Stimulated activated CD8-positive, alpha-beta memory T cell treated with anti-CD3 and anti-CD28 coated beads, Interleukin-2, amount 100 ng/mL, for 1 hour (primary cell): Measurements from ENCODE around the gene SORL1-AS1.
A peak's percentile ranks its signal among the peaks of the same experiment; 100 is the strongest.

Experiments
- DNase-seq, 2 donors: peaks; one replicate each; pipeline ENCODE4 v3.0.0-alpha.2; 2020; ENCODE audit warnings: low read depth in 2 of 2

SORL1-AS1 gene

DNA sequence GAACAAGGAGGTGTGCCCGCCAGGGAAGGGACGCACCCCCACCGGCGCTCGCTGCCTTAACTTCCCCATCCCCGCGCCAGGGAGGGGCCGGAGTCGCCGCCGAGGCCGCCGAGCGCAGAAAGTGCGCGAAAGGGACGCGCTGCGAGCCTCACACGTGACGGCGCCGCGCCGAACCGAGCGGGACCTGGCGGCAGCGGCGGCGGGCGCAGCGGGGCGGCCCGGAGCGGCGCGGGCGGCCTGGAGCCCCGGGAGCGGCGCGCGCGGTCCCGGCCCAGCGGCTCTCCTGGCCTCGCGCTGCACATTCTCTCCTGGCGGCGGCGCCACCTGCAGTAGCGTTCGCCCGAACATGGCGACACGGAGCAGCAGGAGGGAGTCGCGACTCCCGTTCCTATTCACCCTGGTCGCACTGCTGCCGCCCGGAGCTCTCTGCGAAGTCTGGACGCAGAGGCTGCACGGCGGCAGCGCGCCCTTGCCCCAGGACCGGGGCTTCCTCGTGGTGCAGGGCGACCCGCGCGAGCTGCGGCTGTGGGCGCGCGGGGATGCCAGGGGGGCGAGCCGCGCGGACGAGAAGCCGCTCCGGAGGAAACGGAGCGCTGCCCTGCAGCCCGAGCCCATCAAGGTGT, 670 bp downstream of the SORL1-AS1 start, which contains the start of gene SORL1:
SORL1 (plus strand) TSS at position 329 of the 623 bp plus-strand sequence; CDS start at position 347, 18 bp downstream.
- DNase-seq: peak in 1 of 2 donors; percentile 53

DNA sequence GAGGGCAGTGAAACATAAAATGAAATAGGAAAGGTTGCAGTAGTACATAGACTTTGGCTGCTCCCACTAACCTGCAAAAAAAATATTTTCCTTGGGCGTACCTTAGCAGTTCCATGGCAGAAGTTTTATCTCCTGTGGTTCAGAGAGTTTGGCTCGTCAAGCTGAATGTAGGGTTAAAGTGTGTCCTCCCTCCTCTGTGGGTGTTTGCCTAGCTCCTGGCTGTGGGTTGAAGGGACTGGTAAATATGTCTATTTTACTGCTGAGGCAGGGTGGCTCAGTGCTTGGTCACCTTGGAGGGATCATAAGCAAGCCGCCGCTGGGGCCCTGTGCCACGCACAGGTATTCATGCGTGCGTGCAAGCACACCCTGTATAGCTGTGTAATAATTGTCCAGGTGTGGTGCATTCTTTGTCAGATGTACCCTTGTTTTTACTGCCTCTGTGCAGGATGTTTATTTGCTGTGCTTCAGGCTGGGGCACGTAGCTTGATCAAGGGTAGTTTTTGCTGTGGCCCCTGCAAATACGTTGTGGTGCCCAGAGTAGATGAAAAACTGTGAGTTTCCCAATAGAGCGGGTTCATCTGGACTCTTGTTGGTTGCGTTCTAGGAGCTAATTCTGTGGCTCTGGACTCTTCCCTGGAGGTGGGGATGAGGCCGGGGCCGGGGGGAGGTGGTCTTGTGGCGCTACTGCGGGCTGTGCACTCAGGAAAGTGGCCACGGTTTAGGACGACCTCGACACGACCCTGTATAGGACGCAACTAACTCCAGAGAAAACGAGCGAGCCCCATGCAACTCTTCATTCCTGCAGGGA, 1.4 kb downstream of the SORL1-AS1 start:
- no peak for DNase-seq

DNA sequence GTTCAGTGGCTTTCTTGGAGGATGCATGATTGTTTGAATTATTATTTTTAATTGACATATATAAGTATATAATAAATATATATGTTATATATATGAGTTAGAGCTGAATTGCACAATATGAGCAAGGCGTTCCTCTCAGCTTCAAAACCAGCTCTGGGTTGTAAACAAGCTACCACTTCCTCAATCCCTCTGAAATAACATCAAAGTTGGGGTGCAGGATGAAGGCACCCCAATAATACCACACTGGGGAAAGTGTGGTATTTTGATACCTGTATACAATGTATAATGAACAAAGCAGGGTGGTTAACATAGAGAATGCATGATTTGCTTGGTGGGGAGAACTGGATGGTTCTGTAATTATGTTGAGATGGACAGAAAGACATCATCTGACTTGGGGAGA, 2.4 kb downstream of the SORL1-AS1 start:
- no peak for DNase-seq

DNA sequence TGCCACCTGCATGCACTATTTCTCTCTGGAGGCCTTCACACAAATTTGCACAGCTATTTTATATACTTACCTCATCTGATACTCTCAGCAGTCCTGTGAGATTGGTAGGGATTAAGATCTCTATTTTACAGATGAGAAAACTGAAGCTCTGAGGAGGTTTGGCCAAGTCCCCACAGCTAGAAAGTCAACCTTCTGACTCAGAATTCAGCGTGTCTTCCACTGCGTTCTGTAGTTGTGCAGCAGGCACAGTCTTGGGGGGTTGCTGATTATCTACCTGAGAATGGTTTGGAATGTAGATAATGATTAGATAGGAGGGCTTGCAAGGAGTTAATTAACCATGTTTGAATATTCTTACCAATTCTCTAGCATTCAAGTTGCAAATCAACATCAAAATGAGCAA, 3.1 kb downstream of the SORL1-AS1 start:
- DNase-seq: no peak

DNA sequence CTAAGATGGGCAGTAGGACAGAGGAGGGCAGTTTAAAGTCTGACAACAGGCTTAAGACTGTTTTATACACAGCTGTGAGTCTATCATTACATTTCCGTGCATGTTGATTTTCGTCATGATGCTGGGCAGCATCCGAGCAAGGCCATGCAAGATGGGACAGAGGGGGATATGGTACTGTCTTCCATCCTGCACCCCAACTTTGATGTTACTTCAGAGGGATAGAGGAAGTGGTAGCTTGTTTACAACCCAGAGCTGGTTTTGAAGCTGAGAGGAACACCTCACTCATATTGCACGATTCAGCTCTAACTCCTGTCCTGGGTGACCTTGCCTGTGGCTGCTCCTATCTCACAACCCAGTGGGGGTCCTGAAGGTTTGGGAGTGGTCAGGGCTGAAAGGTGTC, 3.6 kb downstream of the SORL1-AS1 start:
- DNase-seq: no peak

DNA sequence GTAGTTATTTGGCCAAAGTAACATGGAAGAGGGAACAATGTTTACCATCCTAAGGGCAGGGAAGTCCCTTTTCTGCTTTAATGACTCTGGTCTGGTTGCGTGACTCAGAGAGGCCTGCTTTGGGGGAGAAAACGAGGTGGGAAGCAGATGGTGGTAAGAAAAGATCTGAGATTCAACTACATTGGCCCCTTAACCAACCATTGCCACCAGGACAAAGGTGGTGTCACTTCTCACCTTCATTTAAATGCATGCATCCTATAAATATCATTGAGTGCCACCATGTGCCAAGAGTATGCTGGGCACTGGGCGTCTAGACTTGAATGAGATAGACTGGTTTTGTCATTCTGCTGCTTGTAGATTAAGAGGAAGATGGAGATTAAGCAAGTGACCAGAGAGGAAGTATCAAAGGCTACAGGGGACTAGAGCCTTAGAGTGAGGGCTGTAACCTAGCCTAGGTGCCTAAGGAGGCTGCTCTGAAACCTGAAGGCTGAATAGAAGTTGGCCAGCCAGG, 4.3 kb downstream of the SORL1-AS1 start:
- no peak for DNase-seq

DNA sequence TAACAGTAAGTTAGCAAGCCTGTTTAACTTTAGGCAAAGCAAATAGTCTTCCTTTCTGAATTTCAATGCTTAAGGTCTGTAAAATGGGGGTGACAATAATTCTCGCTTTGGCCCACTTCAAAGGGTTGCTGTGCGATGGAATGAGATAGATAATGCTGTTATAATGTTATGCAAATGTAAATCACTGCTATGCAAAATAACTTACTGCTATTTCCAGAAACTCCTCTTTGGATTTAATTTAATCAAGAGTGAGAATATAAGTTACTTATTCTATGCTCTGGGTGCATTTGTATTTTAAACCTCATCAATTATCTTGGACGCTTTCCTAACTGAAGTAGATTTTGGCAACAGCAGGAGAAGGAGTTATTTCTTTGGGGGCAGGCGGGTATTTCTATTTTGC, 4.8 kb downstream of the SORL1-AS1 start:
- DNase-seq: no peak

DNA sequence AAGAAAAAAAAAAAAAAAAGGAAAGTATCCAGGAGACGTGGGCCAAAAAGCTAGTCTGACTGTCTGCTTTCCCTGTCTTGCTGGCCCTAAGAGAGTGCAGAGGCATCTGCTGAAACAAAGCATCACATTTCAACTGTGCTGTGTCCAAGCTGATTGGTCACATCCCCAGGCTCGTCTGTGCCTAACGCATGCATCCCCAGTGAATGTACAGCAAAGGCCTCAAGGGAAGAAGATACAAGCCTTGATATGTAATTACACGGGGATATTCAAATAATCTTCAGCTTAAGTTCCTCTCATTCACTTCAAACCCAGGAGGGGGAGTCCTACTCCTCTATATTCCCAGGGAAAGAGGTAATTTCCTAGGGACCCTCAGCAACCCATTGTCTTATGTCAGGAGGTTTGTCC, 6.0 kb downstream of the SORL1-AS1 start:
- DNase-seq: no peak

DNA sequence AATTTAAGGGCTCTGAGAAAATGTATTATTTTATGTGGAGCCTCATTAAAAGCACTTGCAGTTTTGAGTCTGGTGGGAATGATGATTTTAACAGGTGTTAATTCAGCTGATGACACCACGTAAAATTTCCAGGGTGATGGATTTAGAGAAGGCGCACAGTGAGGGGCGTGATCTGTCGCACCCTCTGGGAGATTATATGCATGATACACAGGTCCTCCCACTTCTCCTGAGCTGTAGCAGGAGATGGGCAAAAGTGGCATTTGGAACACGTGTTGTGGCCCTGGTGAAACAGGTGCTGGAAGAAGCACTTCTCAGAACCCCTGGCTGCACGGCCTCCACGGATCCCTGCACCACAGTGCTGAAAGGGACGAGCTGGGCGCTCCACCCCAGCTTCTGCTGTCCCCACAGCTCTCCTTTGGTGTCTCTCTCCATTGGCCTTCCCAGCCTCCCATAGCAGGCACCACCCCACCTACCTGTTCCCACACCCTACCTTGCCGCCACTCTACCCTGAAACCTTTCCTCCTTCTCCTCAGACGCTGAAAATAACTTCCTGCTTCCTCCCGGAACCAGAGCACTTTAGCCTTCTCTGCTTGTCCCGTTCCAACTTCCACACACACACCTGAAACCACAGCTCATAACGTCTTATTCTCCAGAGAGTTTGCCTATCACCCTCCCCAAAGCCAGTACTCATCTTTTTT, 7.5 kb downstream of the SORL1-AS1 start:
- no peak for DNase-seq

DNA sequence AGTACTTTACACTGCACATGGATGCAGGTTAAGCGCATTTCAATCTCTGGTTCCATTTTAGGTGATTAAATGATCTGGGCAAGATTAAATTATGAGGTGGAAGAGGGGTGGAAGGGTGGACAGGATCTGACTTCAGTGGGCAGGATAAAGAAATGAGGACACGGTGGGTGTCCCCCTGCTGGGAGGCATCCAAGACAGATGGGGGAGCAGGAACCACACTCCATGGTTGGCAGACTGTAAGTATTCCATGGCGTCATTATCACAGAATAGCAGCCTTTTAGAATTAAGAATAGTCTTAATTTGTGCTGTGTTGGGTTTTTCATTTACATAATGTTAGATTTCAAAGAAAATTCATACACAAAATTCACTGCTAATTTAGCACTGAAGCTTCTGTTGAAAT, 8.2 kb downstream of the SORL1-AS1 start:
- DNase-seq: no peak

DNA sequence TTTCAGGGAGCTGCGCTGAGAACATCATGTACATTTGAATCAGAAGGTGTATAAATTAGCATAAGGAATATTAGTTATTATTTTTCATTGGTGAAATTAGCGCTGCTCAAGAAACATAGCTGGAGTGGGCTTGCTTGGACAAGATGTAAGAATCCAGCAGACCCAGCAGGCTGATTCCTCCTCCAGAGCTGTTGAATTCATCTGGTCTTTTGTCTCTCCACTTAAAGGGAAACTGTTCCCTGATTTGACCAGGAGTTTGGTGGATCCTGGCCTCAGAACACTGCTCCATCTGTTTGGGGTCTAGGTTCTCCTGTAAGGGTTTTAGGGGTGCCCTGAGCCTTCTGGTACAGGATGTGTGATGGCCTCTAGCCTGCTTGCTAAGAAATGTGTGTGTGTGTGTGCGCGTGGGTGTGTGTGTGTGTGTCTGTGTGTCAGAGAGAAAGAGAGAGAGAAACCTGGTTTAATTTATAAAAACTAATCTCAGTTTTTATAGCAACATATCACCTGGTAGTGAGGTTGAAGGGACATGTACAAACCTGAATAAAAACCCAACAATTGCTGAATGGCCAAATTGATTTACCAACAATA, 9.0 kb downstream of the SORL1-AS1 start:
- DNase-seq: no peak

DNA sequence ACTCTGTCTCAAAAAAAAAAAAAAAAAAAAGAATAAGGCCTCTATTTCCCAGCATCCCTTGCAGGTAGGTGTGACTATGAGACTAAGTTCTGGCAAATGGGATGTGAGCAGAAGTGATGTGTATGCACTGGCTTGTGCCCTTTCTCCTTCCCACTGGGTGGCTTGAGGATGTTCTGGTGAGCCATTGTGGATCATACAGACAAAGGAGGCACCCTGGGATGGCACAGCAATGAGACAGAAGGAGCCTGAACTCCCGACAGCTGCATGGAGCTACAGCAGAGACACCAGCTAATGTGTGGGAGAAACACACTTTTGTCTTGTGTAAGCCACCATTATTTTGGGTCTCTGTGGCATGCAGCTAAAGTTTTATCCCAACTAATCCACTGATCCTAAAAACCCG, 11.2 kb downstream of the SORL1-AS1 start:
- no peak for DNase-seq

DNA sequence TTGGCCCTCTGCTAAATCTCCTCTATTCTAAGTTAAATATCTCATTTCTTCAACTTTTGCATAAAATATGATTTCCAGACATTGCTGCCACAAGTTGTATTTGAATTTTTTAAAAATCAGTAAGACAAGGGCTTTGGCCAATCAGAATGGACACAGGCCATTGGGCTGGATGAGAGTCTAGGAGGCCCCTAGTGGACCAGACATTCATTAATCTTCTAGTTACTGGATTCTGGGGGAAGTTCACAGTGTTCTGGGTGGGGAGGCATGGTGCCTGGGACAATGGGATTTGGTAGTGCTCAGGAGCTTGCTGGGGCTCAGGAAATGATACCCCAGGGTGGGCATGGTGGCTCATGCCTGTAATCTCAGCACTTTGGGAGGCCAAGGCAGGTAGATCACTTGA, 13.0 kb downstream of the SORL1-AS1 start:
- DNase-seq: no peak

DNA sequence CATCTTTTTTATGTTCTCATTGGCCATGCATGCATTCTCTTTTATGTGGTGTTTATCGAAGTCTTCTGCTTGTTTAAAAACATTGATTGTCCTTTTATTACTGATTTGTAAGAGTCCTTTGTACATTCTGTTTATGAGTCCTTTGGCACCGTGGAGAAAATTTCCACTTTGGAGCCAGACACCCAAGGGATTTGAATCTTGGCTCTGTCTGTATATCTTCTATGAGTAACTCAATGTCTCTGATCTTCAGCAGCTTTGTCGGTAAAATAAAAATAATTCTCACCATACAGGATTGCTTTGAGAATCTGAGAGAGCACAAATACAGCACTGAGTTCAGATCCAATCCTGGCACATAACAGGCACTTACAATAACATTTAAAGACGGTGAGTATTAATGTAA, 13.4 kb downstream of the SORL1-AS1 start:
- DNase-seq: no peak

DNA sequence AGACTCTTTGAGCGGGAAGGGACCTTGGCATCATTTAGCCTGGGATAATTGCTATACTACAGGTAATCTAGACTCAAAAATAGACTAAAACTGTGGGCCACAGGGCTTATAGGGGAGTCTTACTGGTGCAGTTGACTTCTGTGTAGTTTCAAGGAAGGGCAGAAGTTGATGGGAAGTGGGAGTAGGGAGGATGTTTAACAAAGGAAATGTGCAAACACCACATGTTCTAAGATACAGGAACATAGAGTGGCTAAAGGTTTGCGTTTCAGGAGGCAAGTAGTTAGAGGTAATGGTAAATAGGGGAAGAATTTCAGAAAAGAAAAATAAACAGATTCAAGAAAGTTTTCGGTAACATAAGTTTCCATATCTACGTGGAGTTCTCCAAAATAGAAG, 15.1 kb downstream of the SORL1-AS1 start:
- DNase-seq: no peak

DNA sequence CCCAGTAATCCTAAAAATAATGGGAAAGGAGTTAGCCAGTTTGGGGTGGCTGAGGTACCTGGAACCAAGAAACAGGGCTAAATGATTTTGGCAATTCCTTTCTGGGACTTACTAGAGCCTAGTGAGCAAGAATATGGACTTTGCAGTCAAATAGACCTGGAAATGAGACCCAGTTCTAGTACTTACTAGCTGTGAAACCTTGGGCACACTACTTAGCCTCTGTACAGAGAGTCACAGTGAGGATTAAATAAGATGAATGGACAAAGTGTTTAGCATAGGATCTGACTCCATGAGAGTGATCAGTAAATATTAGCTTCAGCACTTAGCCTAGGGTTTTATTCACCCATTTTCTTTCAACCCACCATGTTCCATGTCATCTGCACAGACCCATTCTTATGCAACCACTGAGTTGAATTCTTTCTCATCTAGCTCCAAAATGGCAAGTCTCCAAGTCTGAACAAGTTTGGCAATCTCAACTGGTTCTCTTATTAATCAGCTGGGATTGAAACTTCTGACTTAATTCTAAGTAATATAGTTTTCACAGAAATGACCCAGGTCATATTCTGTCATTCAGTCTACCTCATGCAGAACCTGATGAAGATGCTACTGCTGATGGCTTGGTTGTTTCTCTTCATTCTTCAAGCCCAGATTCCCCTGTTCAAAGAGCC, 15.6 kb downstream of the SORL1-AS1 start:
- no peak for DNase-seq

DNA sequence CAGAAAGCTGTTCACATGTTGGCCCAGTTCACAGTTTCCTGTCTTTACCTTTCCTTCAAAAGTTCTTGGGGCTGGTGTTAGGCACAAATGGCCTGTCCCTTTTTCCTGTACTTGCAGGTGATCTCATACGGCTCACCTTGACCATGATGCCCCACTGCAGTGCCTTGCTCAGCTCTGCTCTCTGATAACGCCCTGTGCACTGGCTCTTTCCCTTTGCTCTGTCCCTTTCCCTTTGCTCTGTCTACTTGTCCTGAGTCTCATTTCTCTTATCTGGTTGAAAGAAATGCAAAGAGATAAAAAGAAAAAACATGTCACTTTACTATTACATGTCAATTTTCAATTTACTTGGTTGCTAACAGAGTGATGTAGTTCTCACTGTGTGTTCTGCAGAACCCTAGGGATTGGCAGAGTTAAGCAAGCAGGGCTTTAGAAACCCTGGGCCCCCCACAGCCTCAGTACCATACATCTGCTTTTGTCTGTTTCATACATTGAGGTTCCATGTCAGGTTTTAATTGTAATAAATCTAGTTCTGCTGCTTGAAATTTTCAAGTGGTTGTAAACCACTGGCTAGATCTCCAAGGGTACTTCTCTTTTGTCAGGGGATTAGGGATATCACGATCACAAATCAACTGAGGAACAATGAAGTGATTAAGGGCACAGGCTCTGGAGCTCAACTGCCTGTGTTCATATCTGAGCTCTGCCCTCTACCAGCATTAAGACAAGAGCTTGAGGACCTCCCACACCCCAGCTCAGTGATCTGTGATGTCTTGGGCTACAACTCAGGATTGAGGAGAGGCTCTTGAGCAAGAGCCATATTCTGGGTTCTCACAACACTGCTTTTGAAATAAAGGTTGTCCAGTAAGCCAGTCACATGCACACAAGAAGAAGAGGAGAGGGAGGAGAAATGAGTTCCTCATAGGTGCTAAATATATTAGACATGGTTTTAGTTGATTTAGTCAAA, 16.9 kb downstream of the SORL1-AS1 start:
- no peak for DNase-seq

DNA sequence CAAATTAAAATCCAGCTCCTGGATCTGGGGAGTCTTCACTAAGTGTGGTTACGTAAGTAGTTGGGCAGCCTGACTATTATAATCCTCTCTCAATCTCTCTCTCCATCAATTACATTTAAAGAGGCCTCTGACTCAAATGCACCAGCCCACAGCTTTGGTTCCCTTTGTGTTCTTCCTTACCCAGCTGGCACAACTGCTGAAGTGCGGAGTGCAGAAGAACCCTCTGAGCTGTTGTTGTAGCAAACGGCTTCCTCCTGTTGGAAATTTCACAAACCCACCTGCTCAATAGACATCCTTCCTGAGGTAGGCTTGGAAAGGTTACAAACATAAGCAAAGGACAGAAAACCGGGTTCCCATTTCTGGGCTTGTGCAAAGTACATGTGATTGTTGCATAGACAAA, 17.6 kb downstream of the SORL1-AS1 start:
- DNase-seq: no peak

DNA sequence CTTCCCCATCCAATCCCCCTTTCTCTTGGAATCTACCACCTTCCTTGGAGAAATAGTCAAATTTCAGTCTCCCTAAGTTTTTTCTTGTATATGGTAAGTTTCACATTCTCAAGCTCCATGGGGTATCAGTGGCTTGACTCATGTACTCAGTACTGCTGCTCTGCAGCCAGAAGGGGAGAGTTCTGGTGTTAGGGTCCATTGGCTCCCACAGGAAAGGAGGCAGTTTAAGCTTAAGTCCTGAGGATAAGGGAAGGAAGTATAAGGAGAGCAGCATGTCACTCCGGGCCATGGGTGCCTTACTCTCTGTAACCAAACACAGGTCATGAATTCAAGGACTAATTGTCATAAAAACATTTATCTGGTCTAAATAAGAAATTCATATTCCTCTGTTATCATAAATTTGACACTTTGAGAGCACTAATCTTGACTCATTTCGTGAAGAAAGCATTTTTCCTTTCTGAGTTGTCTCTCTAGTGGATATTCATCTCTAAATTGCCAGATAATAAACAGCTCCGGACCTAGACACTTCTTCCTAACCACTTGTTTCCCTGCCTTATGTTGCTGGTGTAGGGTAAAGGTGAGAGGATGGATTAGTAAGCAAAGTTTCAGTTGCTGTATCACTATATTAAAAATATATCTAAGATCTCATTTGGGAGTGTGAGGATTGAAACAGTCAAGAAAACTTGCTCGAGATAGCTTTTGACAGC, 20.8 kb downstream of the SORL1-AS1 start:
- no peak for DNase-seq

DNA sequence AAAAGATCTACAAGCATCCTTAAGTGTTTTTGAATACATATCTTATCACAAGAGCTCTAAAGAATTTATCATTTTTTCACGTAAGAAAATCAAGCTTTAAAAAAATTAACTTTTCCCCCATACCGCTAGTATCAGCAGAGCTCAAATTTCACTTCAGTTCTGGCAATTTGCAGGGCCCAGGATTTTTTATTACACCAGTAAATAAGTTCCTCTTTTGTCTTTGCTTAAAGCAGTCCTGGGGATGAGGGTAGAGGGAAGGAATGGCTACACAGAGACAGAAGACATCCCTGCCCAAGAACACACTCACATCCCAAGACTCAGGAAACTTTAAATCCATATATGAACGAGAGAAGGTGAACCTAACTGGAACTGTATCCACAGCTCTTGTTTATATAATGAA, 23.2 kb downstream of the SORL1-AS1 start:
- no peak for DNase-seq
